B cell (primary cell): ENCODE measurements around the gene SMARCC2.

Source experiments
- EZH2 ChIP-seq: IDR thresholded peaks from 2 replicates; pipeline ENCODE4 v1.6.1; 2012; ENCODE audit warnings: borderline replicate concordance, low read depth, mild to moderate bottlenecking, moderate library complexity, low read length; ENCODE audit not compliant: insufficient read depth, poor library complexity, severe bottlenecking
- TF ChIP-seq, protein P1 (sequence below): fragments of 200-600 bp; IDR thresholded peaks from one replicate; pipeline ENCODE4 v1.8.0; 2022; ENCODE audit warnings: antibody characterized with exemption, mild to moderate bottlenecking

- no peak for TF ChIP-seq EZH2
- TF ChIP-seq, protein P1, sequence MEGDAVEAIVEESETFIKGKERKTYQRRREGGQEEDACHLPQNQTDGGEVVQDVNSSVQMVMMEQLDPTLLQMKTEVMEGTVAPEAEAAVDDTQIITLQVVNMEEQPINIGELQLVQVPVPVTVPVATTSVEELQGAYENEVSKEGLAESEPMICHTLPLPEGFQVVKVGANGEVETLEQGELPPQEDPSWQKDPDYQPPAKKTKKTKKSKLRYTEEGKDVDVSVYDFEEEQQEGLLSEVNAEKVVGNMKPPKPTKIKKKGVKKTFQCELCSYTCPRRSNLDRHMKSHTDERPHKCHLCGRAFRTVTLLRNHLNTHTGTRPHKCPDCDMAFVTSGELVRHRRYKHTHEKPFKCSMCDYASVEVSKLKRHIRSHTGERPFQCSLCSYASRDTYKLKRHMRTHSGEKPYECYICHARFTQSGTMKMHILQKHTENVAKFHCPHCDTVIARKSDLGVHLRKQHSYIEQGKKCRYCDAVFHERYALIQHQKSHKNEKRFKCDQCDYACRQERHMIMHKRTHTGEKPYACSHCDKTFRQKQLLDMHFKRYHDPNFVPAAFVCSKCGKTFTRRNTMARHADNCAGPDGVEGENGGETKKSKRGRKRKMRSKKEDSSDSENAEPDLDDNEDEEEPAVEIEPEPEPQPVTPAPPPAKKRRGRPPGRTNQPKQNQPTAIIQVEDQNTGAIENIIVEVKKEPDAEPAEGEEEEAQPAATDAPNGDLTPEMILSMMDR = no peak
Measured at GRCh38 chr12:56126732-56127239, 62.5 kb downstream of the SMARCC2 start.
